SK-N-SH treated with all-trans-retinoic acid at 6 μM for 48 hours (cell line): ENCODE results near the gene SPOP.

Experiments
- ATAC-seq: fragments of 200-7000 bp; cut with Tn5 transposase; 3 replicates; pipeline ENCODE4 v1.9.1; 2020; ENCODE audit warnings: mild to moderate bottlenecking, moderate library complexity
- ARNTL ChIP-seq: fragments of 450-650 bp; formaldehyde crosslinking; IDR thresholded peaks from 2 replicates; pipeline ENCODE4 v1.5.0; 2020; ENCODE audit warnings: low read depth, mild to moderate bottlenecking, moderate library complexity, borderline replicate concordance
- BACH2 ChIP-seq: fragments of 250-450 bp; sonication (Bioruptor Pico); IDR thresholded peaks from 2 replicates; pipeline ENCODE4 v1.9.0; 2021; ENCODE audit warnings: mild to moderate bottlenecking, borderline replicate concordance
- CSDC2 ChIP-seq: fragments of 250-450 bp; sonication (Bioruptor Pico); IDR thresholded peaks from 2 replicates; pipeline ENCODE4 v1.5.0; 2020; ENCODE audit warnings: mild to moderate bottlenecking, moderate library complexity
- ESRRG ChIP-seq: fragments of 250-450 bp; sonication (Bioruptor Pico); IDR thresholded peaks from 2 replicates; pipeline ENCODE4 v1.6.1; 2021; ENCODE audit warnings: mild to moderate bottlenecking
- GLIS3 ChIP-seq: fragments of 250-450 bp; sonication (Bioruptor Pico); IDR thresholded peaks from 2 replicates; pipeline ENCODE4 v1.5.0; 2020; ENCODE audit warnings: mild to moderate bottlenecking, moderate library complexity
- OSR1 ChIP-seq: fragments of 250-450 bp; sonication (Bioruptor Pico); IDR thresholded peaks from 2 replicates; pipeline ENCODE4 v1.8.0; 2022; ENCODE audit warnings: moderate library complexity, mild to moderate bottlenecking, inconsistent platforms
- PPARA ChIP-seq: fragments of 250-450 bp; sonication (Bioruptor Pico); IDR thresholded peaks from 2 replicates; pipeline ENCODE4 v1.5.0; 2020; ENCODE audit warnings: mild to moderate bottlenecking, borderline replicate concordance
- RARB ChIP-seq: fragments of 250-450 bp; sonication (Bioruptor Pico); IDR thresholded peaks from 2 replicates; pipeline ENCODE4 v1.8.0; 2021; ENCODE audit warnings: mild to moderate bottlenecking, moderate library complexity
- TCF4 ChIP-seq: fragments of 250-450 bp; sonication (Bioruptor Pico); IDR thresholded peaks from 2 replicates; pipeline ENCODE4 v1.8.0; 2021; ENCODE audit warnings: mild to moderate bottlenecking, moderate library complexity, borderline replicate concordance
- TOX ChIP-seq: fragments of 250-450 bp; sonication (Bioruptor Pico); IDR thresholded peaks from 2 replicates; pipeline ENCODE4 v1.8.0; 2021; ENCODE audit warnings: mild to moderate bottlenecking, moderate library complexity, borderline replicate concordance
- ZC3H10 ChIP-seq: fragments of 250-450 bp; sonication (Bioruptor Pico); IDR thresholded peaks from 2 replicates; pipeline ENCODE4 v1.5.1; 2021; ENCODE audit warnings: mild to moderate bottlenecking, moderate library complexity
- ZFP3 ChIP-seq: fragments of 250-450 bp; sonication (Bioruptor Pico); IDR thresholded peaks from 2 replicates; pipeline ENCODE4 v1.5.0; 2020; ENCODE audit warnings: mild to moderate bottlenecking, moderate library complexity
- ZFP30 ChIP-seq: fragments of 450-650 bp; formaldehyde crosslinking; IDR thresholded peaks from 2 replicates; pipeline ENCODE4 v1.5.0; 2022; ENCODE audit warnings: mild to moderate bottlenecking, moderate library complexity
- ZNF565 ChIP-seq: fragments of 450-650 bp; formaldehyde crosslinking; conservative IDR thresholded peaks from 2 replicates; pipeline ENCODE4 v1.5.0; 2020; ENCODE audit warnings: low read depth, mild to moderate bottlenecking, moderate library complexity
- ZNF8 ChIP-seq: fragments of 450-650 bp; formaldehyde crosslinking; IDR thresholded peaks from 2 replicates; pipeline ENCODE4 v1.5.0; 2020; ENCODE audit warnings: mild to moderate bottlenecking, moderate library complexity
- TF ChIP-seq, protein P1 (sequence below): fragments of 250-450 bp; sonication (Bioruptor Pico); IDR thresholded peaks from 2 replicates; pipeline ENCODE4 v1.5.0; 2020; ENCODE audit warnings: mild to moderate bottlenecking, moderate library complexity
- TF ChIP-seq, protein P2 (sequence below): fragments of 250-450 bp; sonication (Bioruptor Pico); IDR thresholded peaks from 2 replicates; pipeline ENCODE4 v1.8.0; 2021; ENCODE audit warnings: low read depth, mild to moderate bottlenecking, moderate library complexity, borderline replicate concordance
- TF ChIP-seq, protein P3 (sequence below): fragments of 250-450 bp; sonication (Bioruptor Pico); IDR thresholded peaks from 2 replicates; pipeline ENCODE4 v1.8.0; 2020; ENCODE audit warnings: mild to moderate bottlenecking, moderate library complexity, borderline replicate concordance
- TF ChIP-seq, protein P4 (sequence below): fragments of 250-450 bp; sonication (Bioruptor Pico); IDR thresholded peaks from 2 replicates; pipeline ENCODE4 v1.5.1; 2021; ENCODE audit warnings: mild to moderate bottlenecking, moderate library complexity
- TF ChIP-seq, protein P5 (sequence below): fragments of 250-450 bp; sonication (Bioruptor Pico); IDR thresholded peaks from 2 replicates; pipeline ENCODE4 v1.5.1; 2020; ENCODE audit warnings: low read depth, mild to moderate bottlenecking, moderate library complexity

Gene SPOP

DNA sequence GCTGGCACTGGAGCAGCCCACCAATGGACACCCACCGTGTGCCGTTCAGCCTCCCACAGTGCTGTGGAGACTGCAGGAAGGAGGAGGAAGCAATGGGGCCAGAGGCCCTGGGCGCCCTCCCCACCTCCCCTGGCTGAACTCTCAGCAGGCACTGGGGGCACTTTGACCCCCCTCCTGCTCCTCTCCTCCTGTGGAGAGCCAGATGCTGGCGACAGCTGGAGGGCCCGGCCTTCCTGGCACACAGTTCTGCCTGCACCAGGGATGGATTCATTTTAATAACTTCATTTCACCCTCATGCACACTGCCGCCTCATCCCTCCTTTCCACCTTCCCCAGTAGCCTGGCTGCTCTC, 96.3 kb downstream of the SPOP start:
- no peak for TF ChIP-seq ZNF8
- no peak for TF ChIP-seq PPARA
- TF ChIP-seq ZFP3 (CRISPR knock-in tag) = no peak
- TF ChIP-seq ARNTL (CRISPR knock-in tag) = no peak
- TF ChIP-seq TCF4 (CRISPR knock-in tag) = no peak
- TF ChIP-seq GLIS3 (CRISPR knock-in tag) = no peak
- no peak for TF ChIP-seq ZFP30
- TF ChIP-seq ESRRG (CRISPR knock-in tag) = no peak
- TF ChIP-seq, protein P1, sequence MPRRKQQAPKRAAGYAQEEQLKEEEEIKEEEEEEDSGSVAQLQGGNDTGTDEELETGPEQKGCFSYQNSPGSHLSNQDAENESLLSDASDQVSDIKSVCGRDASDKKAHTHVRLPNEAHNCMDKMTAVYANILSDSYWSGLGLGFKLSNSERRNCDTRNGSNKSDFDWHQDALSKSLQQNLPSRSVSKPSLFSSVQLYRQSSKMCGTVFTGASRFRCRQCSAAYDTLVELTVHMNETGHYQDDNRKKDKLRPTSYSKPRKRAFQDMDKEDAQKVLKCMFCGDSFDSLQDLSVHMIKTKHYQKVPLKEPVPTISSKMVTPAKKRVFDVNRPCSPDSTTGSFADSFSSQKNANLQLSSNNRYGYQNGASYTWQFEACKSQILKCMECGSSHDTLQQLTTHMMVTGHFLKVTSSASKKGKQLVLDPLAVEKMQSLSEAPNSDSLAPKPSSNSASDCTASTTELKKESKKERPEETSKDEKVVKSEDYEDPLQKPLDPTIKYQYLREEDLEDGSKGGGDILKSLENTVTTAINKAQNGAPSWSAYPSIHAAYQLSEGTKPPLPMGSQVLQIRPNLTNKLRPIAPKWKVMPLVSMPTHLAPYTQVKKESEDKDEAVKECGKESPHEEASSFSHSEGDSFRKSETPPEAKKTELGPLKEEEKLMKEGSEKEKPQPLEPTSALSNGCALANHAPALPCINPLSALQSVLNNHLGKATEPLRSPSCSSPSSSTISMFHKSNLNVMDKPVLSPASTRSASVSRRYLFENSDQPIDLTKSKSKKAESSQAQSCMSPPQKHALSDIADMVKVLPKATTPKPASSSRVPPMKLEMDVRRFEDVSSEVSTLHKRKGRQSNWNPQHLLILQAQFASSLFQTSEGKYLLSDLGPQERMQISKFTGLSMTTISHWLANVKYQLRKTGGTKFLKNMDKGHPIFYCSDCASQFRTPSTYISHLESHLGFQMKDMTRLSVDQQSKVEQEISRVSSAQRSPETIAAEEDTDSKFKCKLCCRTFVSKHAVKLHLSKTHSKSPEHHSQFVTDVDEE (CRISPR knock-in tag) = no peak
- no peak for TF ChIP-seq TOX (CRISPR knock-in tag)
- no peak for TF ChIP-seq BACH2 (CRISPR knock-in tag)
- no peak for TF ChIP-seq ZC3H10 (CRISPR knock-in tag)
- no peak for TF ChIP-seq RARB (CRISPR knock-in tag)
- TF ChIP-seq, protein P2, sequence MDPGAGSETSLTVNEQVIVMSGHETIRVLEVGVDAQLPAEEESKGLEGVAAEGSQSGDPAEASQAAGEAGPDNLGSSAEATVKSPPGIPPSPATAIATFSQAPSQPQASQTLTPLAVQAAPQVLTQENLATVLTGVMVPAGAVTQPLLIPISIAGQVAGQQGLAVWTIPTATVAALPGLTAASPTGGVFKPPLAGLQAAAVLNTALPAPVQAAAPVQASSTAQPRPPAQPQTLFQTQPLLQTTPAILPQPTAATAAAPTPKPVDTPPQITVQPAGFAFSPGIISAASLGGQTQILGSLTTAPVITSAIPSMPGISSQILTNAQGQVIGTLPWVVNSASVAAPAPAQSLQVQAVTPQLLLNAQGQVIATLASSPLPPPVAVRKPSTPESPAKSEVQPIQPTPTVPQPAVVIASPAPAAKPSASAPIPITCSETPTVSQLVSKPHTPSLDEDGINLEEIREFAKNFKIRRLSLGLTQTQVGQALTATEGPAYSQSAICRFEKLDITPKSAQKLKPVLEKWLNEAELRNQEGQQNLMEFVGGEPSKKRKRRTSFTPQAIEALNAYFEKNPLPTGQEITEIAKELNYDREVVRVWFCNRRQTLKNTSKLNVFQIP (CRISPR knock-in tag) = no peak
- no peak for ATAC-seq

DNA sequence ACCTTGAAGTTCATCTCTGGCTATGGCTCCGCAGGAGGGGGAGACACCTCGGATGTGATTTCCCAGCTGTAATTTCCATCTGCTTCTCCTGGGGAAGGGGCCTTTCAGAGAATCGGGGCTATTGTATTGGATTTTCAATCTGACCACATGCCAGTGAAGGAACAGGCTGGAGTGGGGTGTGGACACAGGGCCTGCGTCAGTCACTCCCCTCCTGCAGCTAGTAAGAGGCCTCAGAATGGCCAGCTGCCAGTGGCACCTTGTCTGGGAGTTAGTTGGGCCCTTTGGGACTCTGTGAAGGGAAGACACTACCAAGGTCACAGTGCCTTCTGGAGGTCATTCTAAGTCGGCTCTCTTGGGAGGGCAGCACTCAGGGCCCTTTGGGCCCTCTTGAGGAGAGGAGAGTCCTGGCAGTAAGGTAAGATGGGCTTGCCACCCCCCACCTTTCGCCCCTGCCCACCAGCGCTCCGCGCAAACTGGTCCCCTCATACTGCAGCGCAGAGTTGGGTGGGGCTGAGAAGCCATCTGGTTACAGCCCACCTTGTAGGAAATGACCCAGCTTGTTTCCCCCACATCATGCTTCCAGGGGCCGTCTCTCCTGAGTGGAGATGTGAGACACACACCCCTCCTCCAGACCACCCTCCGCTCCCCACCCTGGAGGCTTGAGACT, 96.8 kb downstream of the SPOP start:
- ATAC-seq = no peak
- TF ChIP-seq CSDC2 (CRISPR knock-in tag) (no peak), ARNTL (CRISPR knock-in tag) (no peak), PPARA (no peak), ZNF565 (CRISPR knock-in tag) (no peak), OSR1 (CRISPR knock-in tag) (no peak)
- TF ChIP-seq, protein P3, sequence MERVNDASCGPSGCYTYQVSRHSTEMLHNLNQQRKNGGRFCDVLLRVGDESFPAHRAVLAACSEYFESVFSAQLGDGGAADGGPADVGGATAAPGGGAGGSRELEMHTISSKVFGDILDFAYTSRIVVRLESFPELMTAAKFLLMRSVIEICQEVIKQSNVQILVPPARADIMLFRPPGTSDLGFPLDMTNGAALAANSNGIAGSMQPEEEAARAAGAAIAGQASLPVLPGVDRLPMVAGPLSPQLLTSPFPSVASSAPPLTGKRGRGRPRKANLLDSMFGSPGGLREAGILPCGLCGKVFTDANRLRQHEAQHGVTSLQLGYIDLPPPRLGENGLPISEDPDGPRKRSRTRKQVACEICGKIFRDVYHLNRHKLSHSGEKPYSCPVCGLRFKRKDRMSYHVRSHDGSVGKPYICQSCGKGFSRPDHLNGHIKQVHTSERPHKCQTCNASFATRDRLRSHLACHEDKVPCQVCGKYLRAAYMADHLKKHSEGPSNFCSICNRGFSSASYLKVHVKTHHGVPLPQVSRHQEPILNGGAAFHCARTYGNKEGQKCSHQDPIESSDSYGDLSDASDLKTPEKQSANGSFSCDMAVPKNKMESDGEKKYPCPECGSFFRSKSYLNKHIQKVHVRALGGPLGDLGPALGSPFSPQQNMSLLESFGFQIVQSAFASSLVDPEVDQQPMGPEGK = no peak
- TF ChIP-seq, protein P2 (CRISPR knock-in tag) = no peak
- TF ChIP-seq, all 23 proteins: peak for 0

DNA sequence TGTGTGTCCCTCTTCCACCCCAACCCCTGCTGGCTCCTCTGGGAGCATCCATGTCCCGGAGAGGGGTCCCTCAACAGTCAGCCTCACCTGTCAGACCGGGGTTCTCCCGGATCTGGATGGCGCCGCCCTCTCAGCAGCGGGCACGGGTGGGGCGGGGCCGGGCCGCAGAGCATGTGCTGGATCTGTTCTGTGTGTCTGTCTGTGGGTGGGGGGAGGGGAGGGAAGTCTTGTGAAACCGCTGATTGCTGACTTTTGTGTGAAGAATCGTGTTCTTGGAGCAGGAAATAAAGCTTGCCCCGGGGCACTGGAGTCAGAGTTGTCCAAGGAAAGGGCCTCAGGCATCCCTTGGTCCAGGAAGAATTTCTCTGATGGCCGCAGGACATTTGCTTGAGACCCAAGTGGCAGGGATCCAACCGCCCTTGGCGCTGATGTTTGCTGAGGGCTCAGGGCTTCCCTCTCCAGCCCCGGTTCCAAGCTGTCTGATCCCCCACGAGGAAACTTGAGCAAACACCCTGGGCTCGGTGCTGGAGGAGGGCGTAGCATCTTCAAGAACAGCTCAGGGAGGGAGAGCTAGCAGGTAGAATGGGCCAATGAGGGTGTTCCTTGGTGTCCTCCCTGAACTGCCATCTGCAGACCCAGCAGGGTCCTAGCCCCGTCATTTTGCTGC, 97.7 kb downstream of the SPOP start:
- ATAC-seq = no peak
- TF ChIP-seq ZNF565 (CRISPR knock-in tag) (no peak), ZFP30 (no peak), ZNF8 (no peak), PPARA (no peak), TOX (CRISPR knock-in tag) (no peak), RARB (CRISPR knock-in tag) (no peak), ZC3H10 (CRISPR knock-in tag) (no peak)
- TF ChIP-seq, protein P1 (CRISPR knock-in tag) = no peak
- TF ChIP-seq, protein P4, sequence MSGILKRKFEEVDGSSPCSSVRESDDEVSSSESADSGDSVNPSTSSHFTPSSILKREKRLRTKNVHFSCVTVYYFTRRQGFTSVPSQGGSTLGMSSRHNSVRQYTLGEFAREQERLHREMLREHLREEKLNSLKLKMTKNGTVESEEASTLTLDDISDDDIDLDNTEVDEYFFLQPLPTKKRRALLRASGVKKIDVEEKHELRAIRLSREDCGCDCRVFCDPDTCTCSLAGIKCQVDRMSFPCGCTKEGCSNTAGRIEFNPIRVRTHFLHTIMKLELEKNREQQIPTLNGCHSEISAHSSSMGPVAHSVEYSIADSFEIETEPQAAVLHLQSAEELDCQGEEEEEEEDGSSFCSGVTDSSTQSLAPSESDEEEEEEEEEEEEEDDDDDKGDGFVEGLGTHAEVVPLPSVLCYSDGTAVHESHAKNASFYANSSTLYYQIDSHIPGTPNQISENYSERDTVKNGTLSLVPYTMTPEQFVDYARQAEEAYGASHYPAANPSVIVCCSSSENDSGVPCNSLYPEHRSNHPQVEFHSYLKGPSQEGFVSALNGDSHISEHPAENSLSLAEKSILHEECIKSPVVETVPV (CRISPR knock-in tag) = no peak
- TF ChIP-seq, protein P3 = no peak
- TF ChIP-seq, protein P5, sequence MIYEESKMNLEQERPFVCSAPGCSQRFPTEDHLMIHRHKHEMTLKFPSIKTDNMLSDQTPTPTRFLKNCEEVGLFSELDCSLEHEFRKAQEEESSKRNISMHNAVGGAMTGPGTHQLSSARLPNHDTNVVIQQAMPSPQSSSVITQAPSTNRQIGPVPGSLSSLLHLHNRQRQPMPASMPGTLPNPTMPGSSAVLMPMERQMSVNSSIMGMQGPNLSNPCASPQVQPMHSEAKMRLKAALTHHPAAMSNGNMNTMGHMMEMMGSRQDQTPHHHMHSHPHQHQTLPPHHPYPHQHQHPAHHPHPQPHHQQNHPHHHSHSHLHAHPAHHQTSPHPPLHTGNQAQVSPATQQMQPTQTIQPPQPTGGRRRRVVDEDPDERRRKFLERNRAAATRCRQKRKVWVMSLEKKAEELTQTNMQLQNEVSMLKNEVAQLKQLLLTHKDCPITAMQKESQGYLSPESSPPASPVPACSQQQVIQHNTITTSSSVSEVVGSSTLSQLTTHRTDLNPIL (CRISPR knock-in tag) = no peak
